WERI-Rb-1 (cell line): ENCODE results near the gene ADGRG6.

Experiments used
- DNase-seq: peaks from one replicate; pipeline ENCODE4 v3.0.0-alpha.2; 2020
- H3K27ac ChIP-seq: fragments of 250-450 bp; sonication (Bioruptor Pico); 2 replicates; pipeline ENCODE4 v1.5.1; 2020; ENCODE audit warnings: mild to moderate bottlenecking, moderate library complexity
- H3K27me3 ChIP-seq: fragments of 250-450 bp; sonication (Bioruptor Pico); 2 replicates; pipeline ENCODE4 v1.5.1; 2021; ENCODE audit warnings: mild to moderate bottlenecking, low read depth, moderate library complexity; ENCODE audit not compliant: insufficient read depth, severe bottlenecking
- H3K36me3 ChIP-seq: fragments of 250-450 bp; sonication (Bioruptor Pico); 2 replicates; pipeline ENCODE4 v1.5.1; 2020; ENCODE audit warnings: mild to moderate bottlenecking, moderate library complexity
- H3K4me3 ChIP-seq: 2 replicates; pipeline ENCODE4 v1.5.1; 2011; ENCODE audit warnings: low read depth, mild to moderate bottlenecking, control low read depth, low read length
- H3K9me3 ChIP-seq: fragments of 250-450 bp; sonication (Bioruptor Pico); 2 replicates; pipeline ENCODE4 v1.5.1; 2021; ENCODE audit warnings: mild to moderate bottlenecking, moderate library complexity; ENCODE audit not compliant: severe bottlenecking
- TF ChIP-seq, protein P1 (sequence below): IDR thresholded peaks from 2 replicates; pipeline ENCODE4 v1.5.1; 2011; ENCODE audit warnings: low read depth, mild to moderate bottlenecking, control low read depth, inconsistent platforms, low read length

ADGRG6 gene

DNA sequence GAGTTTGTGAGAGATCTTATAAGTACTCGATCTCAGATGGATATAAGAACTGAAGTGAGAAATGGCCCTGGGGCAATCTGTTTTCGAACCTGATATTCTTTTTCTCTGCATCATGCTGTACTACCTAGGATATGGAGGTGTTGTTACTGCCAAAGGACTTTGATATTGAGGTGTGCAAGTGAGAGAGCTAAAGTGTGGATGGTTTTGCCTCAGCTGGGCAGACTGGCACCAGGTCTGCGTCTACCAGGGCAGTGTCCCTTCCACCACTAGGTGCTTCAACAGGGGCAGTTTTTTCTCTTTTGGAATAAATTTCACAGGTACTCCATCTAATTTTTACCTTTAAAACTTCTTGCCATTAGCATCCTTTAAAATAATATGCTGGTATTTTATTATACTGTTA is 35.0 kb downstream of the ADGRG6 start:
- Histone ChIP-seq H3K27me3 (no peaks in the 10 kb centered on the region), H3K9me3 (no peaks in the 10 kb centered on the region), H3K4me3 (no peak overlapping the region), H3K27ac (no peak overlapping the region), H3K36me3 (no peaks in the 10 kb centered on the region)
- no peak for DNase-seq
- TF ChIP-seq, protein P1, sequence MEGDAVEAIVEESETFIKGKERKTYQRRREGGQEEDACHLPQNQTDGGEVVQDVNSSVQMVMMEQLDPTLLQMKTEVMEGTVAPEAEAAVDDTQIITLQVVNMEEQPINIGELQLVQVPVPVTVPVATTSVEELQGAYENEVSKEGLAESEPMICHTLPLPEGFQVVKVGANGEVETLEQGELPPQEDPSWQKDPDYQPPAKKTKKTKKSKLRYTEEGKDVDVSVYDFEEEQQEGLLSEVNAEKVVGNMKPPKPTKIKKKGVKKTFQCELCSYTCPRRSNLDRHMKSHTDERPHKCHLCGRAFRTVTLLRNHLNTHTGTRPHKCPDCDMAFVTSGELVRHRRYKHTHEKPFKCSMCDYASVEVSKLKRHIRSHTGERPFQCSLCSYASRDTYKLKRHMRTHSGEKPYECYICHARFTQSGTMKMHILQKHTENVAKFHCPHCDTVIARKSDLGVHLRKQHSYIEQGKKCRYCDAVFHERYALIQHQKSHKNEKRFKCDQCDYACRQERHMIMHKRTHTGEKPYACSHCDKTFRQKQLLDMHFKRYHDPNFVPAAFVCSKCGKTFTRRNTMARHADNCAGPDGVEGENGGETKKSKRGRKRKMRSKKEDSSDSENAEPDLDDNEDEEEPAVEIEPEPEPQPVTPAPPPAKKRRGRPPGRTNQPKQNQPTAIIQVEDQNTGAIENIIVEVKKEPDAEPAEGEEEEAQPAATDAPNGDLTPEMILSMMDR: no peak

DNA sequence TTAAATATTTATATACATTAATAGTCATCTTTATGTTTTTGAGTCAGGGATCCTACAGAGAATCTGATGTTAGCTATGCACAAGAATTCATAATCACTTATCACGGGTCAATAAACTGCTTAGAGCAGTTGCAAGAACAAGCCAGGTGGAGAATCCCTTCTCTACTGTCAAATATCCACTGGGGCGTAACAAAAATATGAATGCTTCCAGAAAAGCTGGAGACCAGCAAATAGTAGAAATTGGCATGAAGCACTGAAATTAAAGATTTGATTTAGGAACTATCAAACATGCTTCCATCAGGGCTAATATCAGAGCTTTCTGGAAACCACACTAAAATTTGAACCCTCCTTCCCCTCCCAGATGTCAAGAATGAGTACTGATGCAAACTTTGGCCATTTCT is 37.3 kb downstream of the ADGRG6 start:
- H3K27ac ChIP-seq: no peak overlapping the region
- no peak overlapping the region for H3K4me3 ChIP-seq
- H3K36me3 ChIP-seq: no peaks in the 10 kb centered on the region
- no peaks in the 10 kb centered on the region for H3K9me3 ChIP-seq
- H3K27me3 ChIP-seq: no peaks in the 10 kb centered on the region
- TF ChIP-seq, protein P1: no peak
- DNase-seq: no peak

DNA sequence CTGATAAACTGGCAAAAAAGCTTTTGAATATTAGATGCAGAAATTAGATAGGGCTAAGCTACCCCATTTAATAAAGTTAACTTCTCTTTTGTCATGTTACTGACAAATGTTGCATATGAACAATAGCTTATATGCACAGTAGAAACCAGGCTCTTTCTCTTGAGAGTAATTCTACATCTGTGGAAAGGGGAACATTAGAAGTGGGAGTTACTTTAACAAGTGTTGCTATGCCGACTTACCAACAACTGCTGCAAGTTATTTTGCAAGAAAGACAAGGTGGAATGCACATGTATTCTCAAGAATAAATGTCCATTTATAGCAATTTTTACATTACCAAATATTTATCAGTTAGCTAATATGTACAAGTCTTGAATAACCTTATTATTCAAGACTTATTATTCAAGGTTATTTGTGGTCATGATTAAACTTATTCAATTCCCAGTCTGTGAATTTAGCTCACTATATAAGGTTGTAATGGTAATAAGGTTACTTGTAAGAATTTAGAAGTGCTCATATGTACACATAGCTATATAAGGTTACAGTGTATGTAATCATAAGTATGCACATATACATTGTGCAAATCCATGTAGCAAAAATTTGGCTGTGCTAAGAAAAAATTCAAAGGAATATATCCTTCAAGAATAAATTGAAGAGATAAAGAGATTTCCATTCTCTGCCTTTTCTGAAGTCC is 38.3 kb downstream of the ADGRG6 start:
- H3K27ac ChIP-seq: no peak overlapping the region
- DNase-seq: no peak
- no peaks in the 10 kb centered on the region for H3K9me3 ChIP-seq
- TF ChIP-seq, protein P1: no peak
- H3K36me3 ChIP-seq: no peaks in the 10 kb centered on the region
- no peak overlapping the region for H3K4me3 ChIP-seq
- no peaks in the 10 kb centered on the region for H3K27me3 ChIP-seq

DNA sequence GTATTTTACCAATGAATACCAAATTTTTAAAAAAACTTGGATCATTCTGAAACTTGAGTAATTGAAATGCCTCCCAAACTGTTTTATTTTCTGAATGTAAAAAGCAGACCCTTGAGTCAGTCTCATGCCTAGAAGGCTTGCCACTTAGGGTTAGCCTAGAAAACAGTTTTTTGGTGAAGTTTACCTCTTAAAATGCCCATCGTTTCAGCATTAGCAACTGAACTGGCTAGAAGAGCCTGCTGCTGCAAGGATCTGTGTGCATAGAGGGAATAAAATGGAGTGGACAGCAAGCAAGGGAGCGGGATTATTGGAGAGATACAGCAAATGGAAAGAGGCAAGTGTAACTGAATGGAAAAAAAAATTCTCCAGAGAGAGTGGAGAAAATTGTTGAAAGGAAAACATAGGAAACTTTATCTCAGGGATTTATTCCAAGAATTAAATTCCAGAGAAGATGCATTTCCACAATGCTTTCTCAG is 40.1 kb downstream of the ADGRG6 start:
- no peak overlapping the region for H3K4me3 ChIP-seq
- TF ChIP-seq, protein P1: no peak
- no peak overlapping the region for H3K27ac ChIP-seq
- H3K9me3 ChIP-seq: no peaks in the 10 kb centered on the region
- no peak for DNase-seq
- H3K27me3 ChIP-seq: no peaks in the 10 kb centered on the region
- no peaks in the 10 kb centered on the region for H3K36me3 ChIP-seq

DNA sequence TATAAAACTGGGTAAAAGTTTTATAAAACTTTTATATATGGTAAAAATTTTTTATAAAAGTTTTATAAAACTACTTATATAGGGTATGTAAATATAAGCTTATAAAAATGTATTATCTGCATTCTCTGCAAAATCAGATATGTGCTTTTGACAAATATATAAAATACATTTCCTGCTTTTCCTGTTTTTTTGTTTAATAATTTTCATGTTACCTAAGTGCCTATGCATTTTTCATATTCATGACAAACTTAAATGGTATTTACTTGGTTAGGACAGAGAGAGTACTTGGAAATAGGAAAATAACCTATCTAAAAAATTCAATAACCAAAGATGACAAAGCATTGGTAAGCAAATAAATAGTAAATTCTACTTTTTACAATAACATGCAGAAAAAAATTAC is 41.2 kb downstream of the ADGRG6 start:
- H3K36me3 ChIP-seq: no peaks in the 10 kb centered on the region
- TF ChIP-seq, protein P1: no peak
- H3K4me3 ChIP-seq: no peak overlapping the region
- H3K27ac ChIP-seq: no peak overlapping the region
- no peak for DNase-seq
- H3K9me3 ChIP-seq: no peaks in the 10 kb centered on the region
- no peaks in the 10 kb centered on the region for H3K27me3 ChIP-seq

DNA sequence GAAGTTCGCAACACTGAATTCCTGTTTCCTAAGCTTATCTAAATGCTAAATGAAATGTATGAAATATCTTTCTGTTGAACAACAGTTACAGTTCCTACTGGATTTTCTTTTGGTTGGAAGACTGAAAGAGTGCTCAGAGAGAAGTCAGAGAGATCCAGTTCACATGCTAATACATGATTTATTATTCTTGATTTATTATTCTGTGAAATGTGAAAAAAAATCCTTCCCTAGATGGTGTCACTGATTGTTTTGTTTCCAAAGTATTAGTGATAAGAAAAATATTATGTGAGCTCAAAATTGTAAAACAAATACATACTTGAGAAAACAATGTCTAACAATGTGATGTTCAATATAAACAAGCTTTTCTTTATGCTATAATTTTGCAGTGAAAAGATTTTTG is 42.1 kb downstream of the ADGRG6 start:
- Histone ChIP-seq H3K4me3 (no peak overlapping the region), H3K36me3 (no peaks in the 10 kb centered on the region), H3K9me3 (no peaks in the 10 kb centered on the region), H3K27ac (no peak overlapping the region), H3K27me3 (no peaks in the 10 kb centered on the region)
- DNase-seq: no peak
- TF ChIP-seq, protein P1: no peak
